Right cardiac atrium (tissue), 5 donors: Measurements from ENCODE around the gene MBNL3. TPM values are rescaled to one million over a fixed set of nuclear protein-coding genes. Genes with fewer than 3 reads are reported as not detected.
"Not testable (repeated sequence)": the region's sequence is repeated elsewhere in the genome, so short reads cannot be mapped to it uniquely, and the experiment has no call there.

Experiments
- ATAC-seq, 2 donors: fragments of 200-7000 bp; cut with Tn5 transposase; one replicate each; pipeline versions ENCODE4 v1.8.0 to v1.9.1; 2020; ENCODE audit warnings: moderate library complexity in 2 of 2, mild to moderate bottlenecking in 1 of 2
- DNase-seq, 3 donors: peaks; one replicate each; pipeline ENCODE4 v3.0.0-alpha.2; 2020
- H3K27ac ChIP-seq: one replicate; pipeline ENCODE4 v1.5.1; 2013; ENCODE audit warnings: mild to moderate bottlenecking, low read length, control low read depth, moderate library complexity
- H3K27me3 ChIP-seq: one replicate; pipeline ENCODE4 v1.6.1; 2013; ENCODE audit not compliant: control insufficient read depth, insufficient read depth
- H3K4me1 ChIP-seq: one replicate; pipeline ENCODE4 v1.6.1; 2013; ENCODE audit warnings: low read length; ENCODE audit not compliant: control insufficient read depth, insufficient read depth
- H3K4me3 ChIP-seq: one replicate; pipeline ENCODE4 v1.5.1; 2013; ENCODE audit warnings: low read length, control low read depth
- H3K9me3 ChIP-seq: one replicate; pipeline ENCODE4 v1.6.1; 2013; ENCODE audit warnings: low read length; ENCODE audit not compliant: control insufficient read depth
- WGBS: extraction: QIAGEN DNeasy Blood & Tissue Kit; methylation state at CpG from one replicate; pipeline ENCODE4 v1.1.7; 2013; 5-methylcytosine and 5-hydroxymethylcytosine counted together
- intact Hi-C, 4 donors: fragments of 100-400 bp; cut with DNase I; formaldehyde crosslinking; loops; one replicate each; pipeline versions ENCODE4 v1.11.0 to v1.14.0; 2022 to 2023
- polyA plus RNA-seq: library from polyadenylated mRNA; stranded (reverse); fragments of 200-250 nt; gene quantifications from one replicate; pipeline ENCODE4 v1.2.3, GENCODE V29; 2013
- total RNA-seq, 4 donors: library from RNA; stranded (reverse); fragmentation: NEBNext Ultra II Directional; extraction: Animal tissue kit (Norgen Biotek cat#: 25700); gene quantifications; one replicate each; pipeline ENCODE4 v1.2.1, GENCODE V29; 2021
- donor health status: healthy with polysubstance abuse.
- donor health status: DM: no; HTN: yes; CAD: no.
- donor health status: DM: no; HTN: no; CAD: no.
- donor health status: DM: no; HTN: yes; CAD: no; lungs with severe emphysema.
- donor health status: DM: yes; HTN: yes; CAD: no.

MBNL3 gene
- total and polyA plus RNA-seq, 5 donors: 19.2 to 169 (median 156) TPM

- intact Hi-C loops, H3K9me3 ChIP-seq, DNase-seq, H3K27me3 ChIP-seq, H3K27ac ChIP-seq, H3K4me1 ChIP-seq, ATAC-seq, H3K4me3 ChIP-seq: not testable (repeated sequence)
- WGBS: 96% methylated on average over 2 of the region's 2 CpGs
Measured at GRCh38 chrX:132326960-132327359, 161.9 kb downstream of the MBNL3 start.
